Activated CD4-positive, CD25-positive, alpha-beta regulatory T cell treated with anti-CD3 and anti-CD28 coated beads, Interleukin-2, amount 50 U/mL, for 24 hours (primary cell): ENCODE measurements around the gene TLE1.
A peak's percentile ranks its signal among the peaks of the same experiment; 100 is the strongest.
"Not testable (repeated sequence)": the region's sequence is repeated elsewhere in the genome, so short reads cannot be mapped to it uniquely, and the experiment has no call there.

Experiments used
- ATAC-seq, 2 donors: fragments of 150-1000 bp; cut with Tn5 transposase; one replicate each; pipeline ENCODE4 v1.10.0; 2021; ENCODE audit warnings: mild to moderate bottlenecking in 1 of 2, moderate library complexity in 1 of 2

Gene TLE1

DNA sequence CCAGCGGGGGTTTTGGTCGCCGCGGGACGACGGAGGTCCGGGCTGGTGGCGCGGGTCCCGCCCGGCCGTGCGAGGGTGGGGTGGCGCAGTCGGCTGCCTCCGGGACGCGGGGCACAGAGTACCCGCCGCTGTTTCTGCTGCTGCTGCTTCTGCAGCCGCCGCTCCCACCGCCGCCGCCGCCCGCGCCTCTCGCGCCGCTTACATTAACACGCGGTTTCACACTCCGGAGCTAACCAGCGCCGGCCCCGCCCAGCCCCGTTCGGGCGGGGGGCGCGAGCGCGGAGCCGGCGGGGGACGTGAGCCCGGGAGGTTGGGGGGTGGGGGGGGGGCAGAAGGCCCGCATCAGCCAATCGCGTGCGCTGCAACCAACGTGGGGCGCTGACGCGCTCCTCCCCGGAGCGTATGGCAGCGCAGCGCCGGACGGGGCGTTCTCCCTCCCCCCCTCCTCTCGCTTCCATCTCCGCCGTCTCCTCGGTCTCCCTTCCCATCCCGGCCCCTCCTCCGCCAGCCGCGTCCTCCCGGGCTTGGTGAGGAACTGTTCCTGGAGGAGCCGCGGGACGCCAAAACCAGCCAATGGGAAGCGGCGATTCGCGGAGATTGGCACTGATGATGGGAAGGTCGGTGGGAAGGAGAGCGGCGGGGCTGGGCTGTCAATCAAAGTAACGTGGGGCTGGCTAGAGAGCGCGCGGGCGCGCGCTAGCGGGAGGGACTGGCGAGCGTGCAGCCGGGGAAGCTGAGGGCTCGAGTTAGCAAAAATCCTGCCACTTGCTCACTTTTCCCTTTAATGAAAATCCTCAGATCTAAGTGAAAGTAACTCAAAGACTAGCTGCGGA lies at the start of gene TLE1:
TLE1 (minus strand) TSS at position 205 of the 833 bp plus-strand sequence. CDS start 1,307 bp downstream, outside the sequence.
- ATAC-seq: peak; percentile 68 to 73

DNA sequence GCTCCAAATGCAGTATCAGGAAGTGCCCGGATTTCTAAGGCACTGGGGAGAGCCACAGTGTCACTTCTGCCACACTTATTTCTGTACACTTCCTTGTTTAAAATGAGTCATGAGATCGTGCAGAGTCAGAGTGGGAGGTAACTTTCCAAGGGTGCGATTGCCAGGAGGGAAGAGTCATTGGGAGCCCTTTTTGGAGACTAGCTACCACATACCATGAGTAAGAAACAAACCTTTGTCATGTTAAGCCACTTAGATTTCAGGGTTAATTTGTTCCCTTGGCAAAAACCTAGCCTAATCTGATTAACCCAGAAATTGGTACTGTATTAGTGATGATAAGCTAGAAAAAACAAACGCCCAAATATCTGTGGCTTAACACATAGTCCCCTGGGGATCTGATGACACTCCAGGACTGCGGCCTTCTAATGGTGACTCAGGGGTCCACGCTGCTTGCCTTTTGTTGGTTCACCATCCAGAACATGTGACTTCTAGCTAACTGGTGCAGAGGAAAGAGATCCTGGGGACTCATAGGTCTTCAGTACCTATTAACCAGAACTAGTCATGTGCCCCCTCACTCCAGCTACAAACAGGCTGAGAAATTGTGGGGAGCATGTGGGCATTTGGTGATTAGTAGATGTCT lies 48.6 kb upstream of the TLE1 start:
- no peak for ATAC-seq

DNA sequence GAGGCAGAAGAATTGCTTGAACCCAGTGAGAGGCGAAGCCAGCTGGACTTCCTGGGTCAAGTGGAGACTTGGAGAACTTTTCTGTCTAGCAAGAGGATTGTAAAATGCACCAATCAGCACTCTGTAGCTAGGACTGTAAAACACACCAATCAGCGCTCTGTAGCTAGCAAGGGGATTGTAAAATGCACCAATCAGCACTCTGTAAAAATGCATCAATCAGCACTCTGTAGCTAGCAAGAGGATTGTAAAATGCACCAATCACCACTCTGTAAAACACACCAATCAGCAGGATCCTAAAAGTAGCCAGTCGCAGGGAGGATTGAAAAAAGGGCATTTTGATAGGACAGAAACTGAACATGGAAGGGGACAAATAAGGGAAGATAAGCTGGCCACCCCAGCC lies 41.2 kb upstream of the TLE1 start:
- not testable (repeated sequence) for ATAC-seq

DNA sequence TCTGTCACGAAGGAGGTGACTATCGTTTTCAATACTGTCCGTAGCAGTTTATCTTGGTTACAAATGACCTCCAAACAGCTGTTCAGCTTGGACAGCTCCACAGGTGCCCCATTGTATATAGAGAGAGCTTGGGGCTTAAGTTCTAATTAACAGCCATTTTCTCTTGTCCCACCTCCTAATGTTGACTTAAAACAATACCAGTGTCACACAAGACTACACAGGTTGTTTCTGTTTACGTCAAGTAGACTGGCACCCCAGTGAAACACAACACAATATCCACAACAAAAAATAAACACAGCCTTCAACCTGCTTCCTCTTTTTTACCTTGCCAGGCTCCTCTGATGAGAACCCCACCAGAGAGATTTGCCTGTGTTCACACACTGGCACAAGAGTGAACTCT lies 39.8 kb upstream of the TLE1 start:
- no peak for ATAC-seq

DNA sequence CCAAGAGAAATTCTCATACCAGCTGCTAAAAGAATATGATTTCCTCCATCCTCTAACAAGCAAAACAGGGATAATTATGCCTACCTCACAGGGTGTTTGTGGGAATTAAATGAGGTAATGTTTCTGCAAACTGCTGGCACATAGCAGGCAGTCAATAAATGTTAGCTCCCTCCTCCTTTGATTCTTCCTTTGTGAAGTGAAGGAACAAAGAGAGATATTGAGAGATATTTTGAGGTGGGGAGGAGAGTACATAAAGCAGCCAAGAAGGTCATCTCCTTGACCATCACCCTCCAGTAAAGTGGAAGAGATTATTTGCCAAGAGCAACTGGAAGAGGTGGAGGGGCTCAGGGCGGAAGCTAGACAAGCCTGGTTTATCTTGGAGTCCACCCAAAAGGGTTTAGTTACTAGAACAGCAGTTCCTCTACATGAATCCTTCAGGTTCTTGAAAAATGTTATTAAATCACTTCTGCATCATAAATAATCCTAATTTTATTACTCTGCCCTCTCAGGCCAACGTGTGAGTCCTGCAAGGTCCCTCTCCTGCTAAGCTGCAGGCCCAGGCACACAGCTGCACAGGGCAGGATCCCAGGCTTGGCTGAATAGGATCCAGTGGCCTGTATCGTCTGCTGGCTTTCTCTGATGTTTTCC lies 35.0 kb upstream of the TLE1 start:
- ATAC-seq: no peak

DNA sequence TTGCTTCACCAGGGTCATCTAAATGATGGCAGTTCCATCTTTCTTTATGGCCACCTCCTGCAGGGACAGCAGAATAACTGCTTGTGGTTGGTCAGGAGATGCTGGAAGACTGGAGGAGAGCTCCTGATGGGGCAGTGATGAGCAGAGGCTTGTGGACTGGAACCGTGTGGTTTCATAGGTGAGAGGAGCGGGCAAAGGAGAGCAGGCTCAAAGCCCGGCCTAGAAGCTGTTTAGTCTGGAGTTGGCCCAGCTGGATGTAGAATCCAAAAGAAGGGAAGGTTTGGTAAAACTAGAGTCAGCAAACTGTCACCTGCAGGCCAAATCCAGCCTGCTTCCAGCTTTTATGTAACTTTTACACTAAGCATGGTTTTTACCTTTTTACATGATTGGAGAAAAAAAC lies 32.9 kb upstream of the TLE1 start:
- ATAC-seq: no peak

DNA sequence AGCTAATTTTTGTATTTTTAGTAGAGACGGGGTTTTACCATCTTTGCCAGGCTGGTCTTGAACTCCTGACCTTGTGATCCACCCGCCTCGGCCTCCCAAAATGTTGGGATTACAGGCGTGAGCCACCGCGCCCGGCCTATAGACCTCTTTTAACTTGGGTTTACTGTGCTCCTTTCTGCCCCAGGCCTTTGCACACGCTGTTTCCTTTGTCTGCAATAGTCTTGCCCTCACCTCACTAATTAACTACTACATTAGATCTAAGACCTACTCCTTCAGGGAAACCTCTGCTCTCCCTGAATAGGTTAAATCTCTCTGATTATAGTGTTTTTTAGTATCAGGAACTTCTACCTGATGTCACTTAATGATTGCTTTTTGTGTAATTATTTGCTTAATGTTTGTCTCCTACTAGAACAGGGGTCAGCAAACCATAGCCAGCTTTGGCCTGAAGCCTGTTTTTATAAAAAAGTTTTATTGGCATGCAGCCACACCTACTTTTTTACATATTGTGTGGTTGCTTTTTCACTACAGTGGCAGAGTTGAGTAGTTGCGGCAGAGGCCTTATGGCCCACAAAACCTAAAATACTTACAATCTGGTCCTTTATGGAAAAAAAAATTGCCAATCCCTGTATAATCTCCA lies 31.2 kb upstream of the TLE1 start:
- ATAC-seq: no peak

DNA sequence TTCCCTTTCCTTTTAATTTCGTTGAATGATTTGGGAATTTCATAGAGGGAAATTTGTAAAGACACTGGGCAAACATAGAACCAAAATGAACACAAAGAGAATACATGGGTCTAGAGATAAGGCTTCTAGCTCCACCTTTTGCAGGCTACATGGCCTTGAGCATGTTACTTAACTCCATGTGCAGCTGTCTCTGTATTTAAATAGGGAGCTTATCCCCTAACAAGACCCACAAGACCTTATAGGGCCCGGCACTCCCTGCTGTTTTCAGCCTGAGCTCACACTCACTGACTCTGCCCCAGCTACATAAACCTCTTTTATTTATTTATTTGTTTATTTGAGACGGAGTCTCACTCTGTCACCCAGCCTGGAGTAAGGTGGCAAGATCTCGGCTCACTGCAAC lies 30.6 kb upstream of the TLE1 start:
- no peak for ATAC-seq

DNA sequence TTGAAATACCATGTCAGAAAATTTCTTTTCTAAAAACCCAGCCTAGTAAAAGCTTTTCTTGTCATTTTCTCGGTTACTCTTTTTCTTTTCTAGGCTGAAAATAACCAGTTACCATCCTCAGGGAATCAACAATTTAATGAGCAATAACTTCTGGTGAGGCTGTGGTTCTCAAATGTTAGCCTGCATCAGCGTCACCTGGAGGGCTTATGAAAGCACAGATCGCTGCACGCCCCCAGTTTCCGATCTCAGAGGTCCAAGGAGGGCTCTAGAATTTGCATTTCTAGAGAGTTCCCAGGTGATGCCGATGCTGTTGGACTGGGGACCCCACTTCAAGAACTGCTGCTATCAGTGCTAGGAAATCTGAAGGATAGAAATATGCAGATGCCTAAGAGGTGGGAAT lies 28.9 kb upstream of the TLE1 start:
- ATAC-seq: no peak

DNA sequence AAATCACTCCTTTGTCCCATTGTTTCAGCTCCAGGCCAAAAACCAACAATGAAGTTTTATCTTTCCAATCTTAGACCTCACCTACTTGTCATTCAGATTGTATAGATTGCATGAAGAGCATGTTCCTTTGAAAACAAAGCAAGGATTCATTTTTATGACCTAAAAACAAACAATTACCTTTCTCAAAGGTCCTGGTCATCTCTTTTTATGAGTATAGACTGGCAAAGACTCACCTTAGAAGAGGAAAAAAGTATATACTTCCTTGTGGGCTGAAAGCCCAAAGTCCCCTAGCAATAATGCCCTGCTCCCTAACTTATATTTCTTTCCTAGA lies 28.4 kb upstream of the TLE1 start:
- no peak for ATAC-seq

DNA sequence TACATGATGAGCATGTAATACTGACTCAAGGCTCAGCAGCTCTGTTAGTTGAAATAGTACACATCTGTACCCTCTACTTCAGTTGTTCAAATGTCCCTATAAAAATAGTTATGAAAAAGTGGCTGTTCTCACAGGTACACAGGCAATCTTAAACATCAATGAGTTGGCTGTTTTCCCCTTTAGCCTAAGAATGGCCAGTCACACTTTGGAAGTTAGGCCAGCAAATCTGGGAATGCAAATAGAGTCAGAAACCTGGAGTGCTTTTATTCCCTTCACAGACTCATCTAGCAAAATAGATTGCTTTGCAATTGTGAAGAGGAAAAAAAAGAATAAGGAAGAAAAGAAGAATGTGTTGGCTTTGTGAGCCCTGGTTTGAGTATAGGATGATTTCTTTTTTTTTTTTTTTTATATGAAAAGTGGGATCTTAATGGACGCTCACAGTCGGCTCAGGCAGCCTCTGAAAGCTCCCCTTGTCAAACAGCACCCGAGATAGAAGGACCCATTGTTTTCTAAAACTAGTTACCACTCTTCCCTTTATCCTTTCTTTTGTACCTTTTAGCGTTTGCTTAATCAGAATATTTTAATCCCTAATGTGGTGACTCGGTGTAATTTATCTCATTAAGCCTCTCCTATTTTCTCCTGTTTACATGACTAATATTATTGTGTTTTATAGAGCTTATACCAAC lies 27.9 kb upstream of the TLE1 start:
- no peak for ATAC-seq

DNA sequence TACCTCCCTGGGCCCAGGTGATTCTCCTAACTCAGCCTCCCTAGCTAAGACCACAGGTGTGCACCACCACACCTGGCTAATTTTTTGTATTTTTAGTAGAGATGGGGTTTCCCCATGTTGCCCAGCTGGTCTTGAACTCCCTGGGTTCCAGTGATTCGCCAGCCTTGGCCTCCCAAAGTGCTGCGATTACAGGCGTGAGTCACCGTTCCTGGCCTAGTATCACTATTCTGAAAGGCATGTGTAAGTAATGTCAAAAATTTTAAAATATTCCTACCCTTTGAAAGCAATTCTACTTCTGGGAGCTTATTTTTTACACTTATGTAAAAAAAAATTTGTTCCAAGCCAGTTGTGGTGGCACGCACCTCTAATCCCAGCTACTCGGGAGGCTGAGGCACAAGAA lies 27.1 kb upstream of the TLE1 start:
- ATAC-seq: no peak

DNA sequence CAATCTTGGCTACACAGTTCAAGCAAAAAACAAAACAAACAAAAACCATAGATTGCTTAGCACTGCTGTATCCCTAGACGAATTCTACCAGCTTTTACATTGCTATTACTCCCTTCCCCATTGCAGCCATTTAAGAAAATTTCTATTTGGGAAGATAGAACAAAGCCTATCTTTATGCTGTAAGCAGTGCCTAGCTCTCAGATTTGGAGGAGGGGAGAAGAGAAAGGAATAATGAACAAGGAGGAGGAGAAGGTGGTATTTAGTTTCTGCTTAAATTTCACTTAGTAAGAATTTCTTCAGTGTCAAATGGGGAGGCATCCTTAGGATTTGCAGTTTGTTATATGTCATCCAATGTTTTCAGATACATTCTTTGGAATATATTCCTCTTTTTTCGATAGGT lies 16.2 kb upstream of the TLE1 start:
- no peak for ATAC-seq

DNA sequence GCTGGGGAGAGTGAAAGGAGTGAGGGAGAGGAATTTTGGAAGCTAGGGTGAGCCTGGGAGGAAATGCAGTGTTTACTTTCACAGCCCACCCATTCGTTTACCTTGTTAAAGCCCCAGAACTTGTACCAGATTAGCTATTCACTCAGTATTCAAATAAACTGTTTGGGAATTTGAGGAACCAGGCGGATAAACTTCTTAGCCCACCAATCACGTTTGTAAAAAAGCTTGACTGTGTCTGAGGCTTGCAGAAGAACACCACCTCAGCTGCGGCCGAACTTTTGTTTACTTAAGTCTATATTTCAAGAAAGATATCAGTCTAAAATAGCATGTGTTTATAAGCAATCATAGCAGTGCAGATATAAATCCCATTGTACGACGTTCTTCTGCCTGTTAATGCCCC lies 5.2 kb upstream of the TLE1 start:
- ATAC-seq: no peak

DNA sequence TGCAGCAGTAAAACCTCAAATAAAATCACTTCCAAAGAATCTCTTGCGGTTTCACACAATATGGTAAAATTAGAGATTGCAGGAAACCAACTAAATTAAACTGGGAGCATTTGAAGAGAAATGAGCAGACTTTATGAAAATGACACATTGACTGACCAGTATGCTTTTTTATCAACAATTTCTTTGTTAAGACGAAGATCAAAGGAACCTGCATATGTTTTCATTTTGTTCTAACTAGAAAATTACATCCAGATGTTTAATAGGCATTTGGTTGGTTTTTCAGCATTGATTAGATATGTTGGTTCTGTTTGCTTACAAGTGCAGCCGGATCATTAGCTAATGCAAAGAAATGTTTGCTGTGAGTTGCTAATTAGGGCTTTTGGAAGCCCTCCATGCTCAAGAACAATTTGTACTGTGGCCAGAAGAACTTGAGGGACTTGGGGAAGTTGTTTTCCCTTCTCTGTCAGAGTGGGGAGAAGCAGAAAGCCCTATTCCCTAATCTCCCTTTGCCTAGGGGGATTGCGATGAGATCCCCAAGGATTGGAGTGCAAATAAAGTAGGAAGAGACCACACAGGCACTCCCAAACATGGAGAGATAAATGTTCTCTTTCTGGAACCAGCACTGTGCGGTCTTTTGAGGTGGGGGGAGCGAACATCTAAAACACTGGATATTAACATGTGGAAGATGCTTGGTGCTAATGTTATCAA lies 4.5 kb upstream of the TLE1 start:
- no peak for ATAC-seq

DNA sequence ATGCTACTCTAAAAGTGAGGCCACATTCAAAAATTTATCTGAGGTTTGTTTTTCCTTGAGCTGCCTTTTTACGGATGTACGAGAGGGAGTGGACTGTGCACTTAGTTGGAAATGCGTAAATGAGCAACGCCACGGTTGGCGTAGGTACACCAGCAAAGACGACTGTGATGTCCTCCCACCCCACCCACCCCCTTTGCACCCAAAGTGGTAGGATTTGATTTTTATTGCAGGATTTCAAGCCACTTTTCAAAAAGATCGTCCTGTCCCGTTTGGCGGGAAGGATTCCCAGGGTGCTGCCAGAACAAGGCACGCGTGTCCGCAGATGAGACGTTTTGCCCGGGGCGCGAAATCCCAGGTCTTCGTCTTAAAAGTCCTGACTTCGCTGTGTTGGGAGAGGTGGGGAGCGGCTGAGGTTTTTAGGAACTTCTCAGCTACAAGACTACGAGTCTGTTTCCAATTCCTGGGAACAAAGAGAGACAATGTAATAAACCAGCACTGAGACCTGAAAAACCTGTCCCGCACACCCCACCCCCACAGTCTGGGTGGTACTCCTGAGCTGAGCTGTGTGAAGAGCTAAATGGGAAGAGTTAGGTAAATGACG lies 1.0 kb upstream of the TLE1 start:
- no peak for ATAC-seq

DNA sequence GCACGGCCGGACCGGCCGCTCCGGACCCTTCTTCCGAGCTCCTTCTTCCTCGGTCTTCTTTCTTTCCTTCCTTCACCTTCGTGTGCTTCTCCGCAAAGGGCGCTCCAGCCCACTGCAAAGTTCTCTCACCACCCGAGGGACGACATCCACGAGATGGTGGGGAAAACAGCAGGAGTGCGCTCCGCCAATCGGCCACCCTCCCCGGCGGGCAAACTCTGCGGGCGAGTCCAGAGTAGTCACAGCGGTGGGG lies 329 bp downstream of the TLE1 start:
- ATAC-seq: not testable (repeated sequence)

DNA sequence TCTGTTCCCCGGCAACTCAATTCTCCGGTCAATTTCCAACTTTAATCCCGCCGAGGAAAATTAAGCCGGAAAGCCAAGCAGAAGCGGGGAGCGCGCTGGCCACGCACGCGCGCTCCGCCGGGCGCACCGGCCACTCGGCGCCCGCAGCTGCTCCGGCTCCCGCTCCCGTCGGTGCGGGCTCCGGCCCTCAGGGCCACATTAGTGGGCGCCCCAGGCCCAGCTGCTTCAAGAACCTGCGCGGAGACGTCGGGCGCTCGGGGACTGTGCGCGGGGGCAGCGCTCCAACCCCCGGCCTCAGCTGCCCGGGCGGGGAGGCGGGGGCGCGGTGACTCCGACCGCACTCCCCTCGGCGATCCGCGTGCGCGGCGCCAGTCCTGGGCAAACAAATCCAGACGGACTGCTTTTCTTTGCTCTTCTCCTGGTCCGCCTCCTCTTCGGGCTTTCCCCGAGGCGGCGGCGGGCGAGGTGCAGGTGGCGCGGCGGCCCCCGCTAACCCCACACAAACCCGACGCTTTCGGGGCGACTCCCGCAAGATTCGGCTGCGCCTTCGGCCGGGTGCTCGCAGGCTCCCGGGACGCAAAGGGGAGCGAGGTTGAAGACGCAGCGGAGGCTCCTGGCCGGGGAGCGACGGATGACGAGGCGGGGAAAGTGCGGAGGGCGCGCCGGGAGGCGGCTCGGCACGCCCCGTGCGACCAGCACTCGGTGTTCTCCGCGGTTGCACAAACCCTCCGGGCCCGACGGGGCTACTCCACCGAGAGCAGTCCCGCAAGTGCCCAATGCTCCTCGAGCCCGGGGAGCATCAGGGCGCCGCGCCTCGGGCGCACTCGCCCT lies 870 bp downstream of the TLE1 start:
- ATAC-seq: peak in 1 of 2 donors; percentile 14

DNA sequence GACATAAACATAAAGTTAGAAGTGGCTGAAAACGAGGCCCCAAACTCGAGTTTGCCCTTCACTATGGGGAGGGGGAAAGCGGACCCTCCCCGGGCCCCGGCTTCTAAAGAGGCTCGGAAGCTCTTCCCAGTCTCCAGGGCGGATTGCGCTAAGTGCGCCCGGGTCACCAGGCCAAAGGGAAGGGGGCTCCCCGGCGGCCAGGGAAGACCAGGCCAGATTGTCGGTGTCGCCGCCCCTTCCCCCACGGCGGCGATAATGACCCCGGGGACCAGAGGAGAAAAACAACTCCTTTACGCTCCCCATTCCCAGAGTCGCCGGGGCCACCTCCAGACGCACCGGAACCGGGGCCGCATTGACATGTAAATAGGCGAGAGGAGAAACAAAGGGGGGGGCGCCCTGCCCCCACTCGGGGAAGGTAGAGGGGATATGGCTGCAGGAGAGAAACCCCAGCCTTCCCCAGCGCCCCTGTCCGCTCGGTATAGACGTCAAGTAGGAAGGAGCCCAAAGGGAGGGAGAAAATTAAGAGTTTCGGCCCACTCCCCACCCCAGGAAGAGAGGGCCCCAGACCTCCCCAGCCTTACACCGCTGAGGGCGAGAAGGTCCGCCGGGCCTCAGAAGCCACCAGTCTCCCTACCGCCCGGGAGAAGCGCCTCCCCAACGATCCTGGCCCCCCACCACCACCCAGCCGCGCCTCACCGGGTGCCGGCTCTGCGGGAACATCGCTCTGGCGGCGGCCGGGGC lies 1.7 kb downstream of the TLE1 start:
- no peak for ATAC-seq
